ENCODE data around the gene RSPH4A.

- TF ChIP-seq EZH2 (IDR thresholded peaks at IDR 0.05; ENCODE audit: insufficient read depth, poor library complexity, severe bottlenecking) = no peak
- TF ChIP-seq EZH2phosphoT487 (IDR thresholded peaks at IDR 0.05; ENCODE audit: insufficient read depth, low read depth) = no peak
These were observed at the start of gene RSPH4A for GRCh38 chr6:116615937-116616736.
